Measurements from ENCODE around the gene THUMPD3. TPM values are rescaled to one million over a fixed set of nuclear protein-coding genes. Genes with fewer than 3 reads are reported as not detected.

The THUMPD3 gene
- total RNA-seq, 4 donors from 2014 or later = 5.4 to 26.9 (median 19.4) TPM

- Histone ChIP-seq H3K4me1 (peaks cover 0 to 8% (median 0%) of the 10 kb centered on the region in 4 donors), H3K4me3 (no peak overlapping the region), H3K27me3 (no peaks in the 10 kb centered on the region), H3K36me3 (no peaks in the 10 kb centered on the region), H3K9me3 (no peaks in the 10 kb centered on the region), H3K27ac (no peak overlapping the region)
- DNase-seq = no peak
- 86 to 88% methylated on average over 1 of the region's 1 CpG for WGBS, 2 donors (ENCODE audit: low coverage in 1 of 2)
- no peak for TF ChIP-seq POLR2AphosphoS5 (IDR thresholded peaks at IDR 0.05)
- no peak for TF ChIP-seq CTCF (IDR thresholded peaks at IDR 0.05)
- no peak for TF ChIP-seq POLR2A (IDR thresholded peaks at IDR 0.05)
- no peak for TF ChIP-seq EP300 (IDR thresholded peaks at IDR 0.05; ENCODE audit: low read depth)
- intact Hi-C loops (cut with DNase I; ENCODE audit: low total_unique reads) (no loop called here), in situ Hi-C loops (cut with MboI; ENCODE audit: low pct_ligation_motif_present in 1 of 4, low pct_unique_long_range_greater_than_20kb in 1 of 4, low sequenced_read_pairs in 3 of 4) (no loop called here)
These were observed 35.3 kb upstream of the THUMPD3 start for GRCh38 chr3:9327578-9327977.

GRCh38 chr3:9330166-9330703 is 32.6 kb upstream of the THUMPD3 start:
- peaks cover 0 to 8% (median 0%) of the 10 kb centered on the region in 4 donors for H3K4me1 ChIP-seq
- H3K27me3 ChIP-seq = no peaks in the 10 kb centered on the region
- TF ChIP-seq POLR2A (IDR thresholded peaks at IDR 0.05) (no peak), POLR2AphosphoS5 (IDR thresholded peaks at IDR 0.05) (no peak), EP300 (IDR thresholded peaks at IDR 0.05; ENCODE audit: low read depth) (no peak), CTCF (IDR thresholded peaks at IDR 0.05) (no peak)
- H3K4me3 ChIP-seq = no peak overlapping the region
- no peak for DNase-seq
- H3K9me3 ChIP-seq = no peaks in the 10 kb centered on the region
- WGBS, 2 donors (ENCODE audit: low coverage in 1 of 2) = 52 to 60% methylated on average over 1 to 7 of the region's 7 CpGs
- no peak overlapping the region for H3K27ac ChIP-seq
- no peaks in the 10 kb centered on the region for H3K36me3 ChIP-seq
- in situ Hi-C loops (cut with MboI; ENCODE audit: low pct_ligation_motif_present in 1 of 4, low pct_unique_long_range_greater_than_20kb in 1 of 4, low sequenced_read_pairs in 3 of 4) (no loop called here), intact Hi-C loops (cut with DNase I; ENCODE audit: low total_unique reads) (no loop called here)

GRCh38 chr3:9331171-9331570 is 31.7 kb upstream of the THUMPD3 start:
- Histone ChIP-seq H3K36me3 (no peaks in the 10 kb centered on the region), H3K9me3 (no peaks in the 10 kb centered on the region), H3K27me3 (no peaks in the 10 kb centered on the region), H3K4me1 (peaks cover 0 to 8% (median 0%) of the 10 kb centered on the region in 4 donors), H3K4me3 (no peak overlapping the region), H3K27ac (no peak overlapping the region)
- TF ChIP-seq POLR2AphosphoS5 (IDR thresholded peaks at IDR 0.05) (no peak), CTCF (IDR thresholded peaks at IDR 0.05) (no peak), POLR2A (IDR thresholded peaks at IDR 0.05) (no peak), EP300 (IDR thresholded peaks at IDR 0.05; ENCODE audit: low read depth) (no peak)
- in situ Hi-C loops (cut with MboI; ENCODE audit: low pct_ligation_motif_present in 1 of 4, low pct_unique_long_range_greater_than_20kb in 1 of 4, low sequenced_read_pairs in 3 of 4) (no loop called here), intact Hi-C loops (cut with DNase I; ENCODE audit: low total_unique reads) (no loop called here)
- no peak for DNase-seq
- WGBS, 2 donors (ENCODE audit: low coverage in 1 of 2) = 62 to 85% methylated on average over 1 to 2 of the region's 2 CpGs

- Histone ChIP-seq H3K4me1 (peaks cover 0 to 8% (median 0%) of the 10 kb centered on the region in 4 donors), H3K36me3 (no peaks in the 10 kb centered on the region), H3K9me3 (no peaks in the 10 kb centered on the region), H3K27me3 (no peaks in the 10 kb centered on the region), H3K4me3 (no peak overlapping the region), H3K27ac (no peak overlapping the region)
- WGBS, 2 donors (ENCODE audit: low coverage in 1 of 2) = 83 to 84% methylated on average over 6 of the region's 6 CpGs
- intact Hi-C loops (cut with DNase I; ENCODE audit: low total_unique reads) (no loop called here), in situ Hi-C loops (cut with MboI; ENCODE audit: low pct_ligation_motif_present in 1 of 4, low pct_unique_long_range_greater_than_20kb in 1 of 4, low sequenced_read_pairs in 3 of 4) (no loop called here)
- DNase-seq = no peak
- no peak for TF ChIP-seq CTCF (IDR thresholded peaks at IDR 0.05)
- TF ChIP-seq EP300 (IDR thresholded peaks at IDR 0.05; ENCODE audit: low read depth) = no peak
- TF ChIP-seq POLR2A (IDR thresholded peaks at IDR 0.05) = no peak
- no peak for TF ChIP-seq POLR2AphosphoS5 (IDR thresholded peaks at IDR 0.05)
These were observed 30.4 kb upstream of the THUMPD3 start for GRCh38 chr3:9332250-9333030.

All from transverse colon (tissue), 4 donors.